Stimulated activated memory B cell treated with anti-CD40 and anti-IgM and Interleukin-4, amounts not matched to agents 10 μg/mL and 1 μg/mL and 100 μg/mL, for 72 hours (primary cell): ENCODE results near the gene EFL1.
"Not testable (repeated sequence)": the region's sequence is repeated elsewhere in the genome, so short reads cannot be mapped to it uniquely, and the experiment has no call there.

Experiments used
- ATAC-seq: fragments of 150-1000 bp; cut with Tn5 transposase; 2 replicates; pipeline ENCODE4 v1.10.0; 2021
- H3K27ac Mint-ChIP-seq: one replicate; pipeline ENCODE4 v1.8.0; 2022; ENCODE audit warnings: mild to moderate bottlenecking, mixed read lengths
- H3K27me3 Mint-ChIP-seq: one replicate; pipeline ENCODE4 v1.8.0; 2022; ENCODE audit warnings: mixed read lengths
- H3K36me3 Mint-ChIP-seq: one replicate; pipeline ENCODE4 v1.8.0; 2022; ENCODE audit warnings: mixed read lengths
- H3K4me1 Mint-ChIP-seq: one replicate; pipeline ENCODE4 v1.8.0; 2022; ENCODE audit warnings: mixed read lengths
- H3K4me3 Mint-ChIP-seq: one replicate; pipeline ENCODE4 v1.8.0; 2022; ENCODE audit warnings: mild to moderate bottlenecking, moderate library complexity, mixed read lengths
- H3K9me3 Mint-ChIP-seq: one replicate; pipeline ENCODE4 v1.8.0; 2022; ENCODE audit warnings: mixed read lengths

EFL1 gene

DNA sequence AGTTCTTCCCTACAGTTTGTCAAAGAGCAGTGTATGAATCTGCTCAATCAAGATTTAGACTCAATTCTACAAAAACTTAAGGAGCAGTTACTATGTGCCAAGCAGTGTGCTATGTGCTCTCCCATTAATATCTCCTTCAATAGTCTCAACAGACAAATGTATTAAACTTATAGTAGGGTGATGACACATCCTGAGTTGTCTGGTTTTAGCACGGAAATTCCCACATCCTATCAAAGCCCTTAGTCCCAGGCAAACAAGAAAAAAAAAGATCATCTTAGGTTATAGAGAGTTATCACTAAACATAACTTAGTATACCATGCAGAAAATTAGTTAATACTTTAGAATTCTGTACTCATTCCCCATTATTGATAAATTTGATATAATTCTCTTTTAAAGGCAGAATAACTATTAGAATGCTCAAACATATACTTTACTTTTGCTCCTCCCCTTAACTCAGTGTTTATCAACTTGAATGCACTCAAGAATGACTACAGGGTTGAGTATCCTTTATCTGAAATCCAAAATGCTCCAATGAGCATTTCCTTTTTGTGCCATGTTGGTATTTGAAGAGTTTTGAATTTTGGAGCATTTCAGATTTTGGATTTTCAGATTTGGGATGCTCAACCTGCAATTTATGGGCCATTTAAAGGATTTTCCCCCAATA is 20.6 kb downstream of the EFL1 start:
- not testable (repeated sequence) for H3K27me3 Mint-ChIP-seq, H3K4me3 Mint-ChIP-seq, H3K9me3 Mint-ChIP-seq, ATAC-seq, H3K27ac Mint-ChIP-seq
- Mint-ChIP-seq H3K4me1 (peaks cover 23% of the 10 kb centered on the region), H3K36me3 (peaks cover 58% of the 10 kb centered on the region)

DNA sequence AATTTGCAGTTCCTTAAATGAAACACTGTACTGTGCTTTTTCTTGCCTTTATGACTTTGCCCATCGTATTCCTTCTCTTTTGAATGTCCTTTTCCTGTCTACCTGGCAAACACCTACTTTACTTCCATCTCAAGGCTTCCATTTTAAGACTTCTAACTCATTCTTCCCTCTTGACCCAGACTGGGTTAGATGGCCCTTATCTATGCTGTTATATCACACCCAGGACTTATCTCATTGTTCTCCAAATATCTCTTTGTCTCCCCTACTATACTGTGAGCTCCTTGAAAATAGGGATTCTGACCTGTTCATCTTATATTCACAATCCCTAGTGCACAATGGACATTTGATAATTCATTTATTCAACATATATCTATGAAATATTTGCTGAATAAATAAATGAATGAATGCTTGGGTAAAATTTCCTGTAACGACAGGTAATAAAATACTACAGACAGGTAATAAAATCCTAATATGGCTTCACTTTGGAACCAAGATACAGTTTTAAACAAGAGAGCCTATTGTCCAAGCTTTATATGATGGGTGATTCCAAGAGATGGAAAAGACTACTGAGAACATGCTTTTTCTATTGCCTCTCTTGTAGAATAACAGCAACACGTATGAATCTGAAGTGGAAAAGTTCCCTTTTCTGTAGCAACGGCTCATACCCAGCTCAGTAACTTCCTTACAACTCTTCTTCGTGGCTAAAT is 22.7 kb downstream of the EFL1 start:
- Mint-ChIP-seq H3K4me1 (peaks cover 13% of the 10 kb centered on the region), H3K27ac (no peak overlapping the region)

DNA sequence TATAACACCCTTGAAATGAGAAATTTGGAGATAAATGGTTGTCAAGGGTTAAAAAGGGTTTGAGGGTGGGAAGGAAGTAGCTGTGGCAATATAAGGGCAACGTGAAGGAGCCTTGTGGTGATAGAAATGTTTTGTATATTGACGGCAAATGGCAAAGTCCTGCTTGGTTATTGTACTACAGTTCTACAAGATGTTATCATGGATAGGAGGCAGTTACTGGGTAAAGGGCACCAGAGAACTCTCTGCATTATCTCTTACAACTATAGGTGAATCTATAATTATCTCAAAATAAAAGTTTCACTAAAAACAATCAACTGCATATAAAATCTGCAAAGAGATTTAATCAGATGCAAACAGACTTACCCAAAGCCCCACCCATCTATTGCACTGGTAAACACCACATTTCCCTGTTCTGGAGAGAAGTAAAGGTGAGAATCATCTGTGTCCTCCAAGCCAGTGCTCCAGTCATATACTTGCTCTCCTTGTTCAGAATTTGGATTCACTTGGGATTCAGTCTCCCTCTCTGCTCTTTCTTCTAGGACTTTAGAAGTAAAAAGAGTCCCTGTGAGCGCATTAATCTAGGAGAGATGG is 24.5 kb downstream of the EFL1 start:
- not testable (repeated sequence) for H3K27ac Mint-ChIP-seq, ATAC-seq, H3K27me3 Mint-ChIP-seq, H3K9me3 Mint-ChIP-seq, H3K4me3 Mint-ChIP-seq
- H3K36me3 Mint-ChIP-seq = peaks cover 63% of the 10 kb centered on the region
- peaks cover 13% of the 10 kb centered on the region for H3K4me1 Mint-ChIP-seq

More for the DNA sequence above, 22.7 kb downstream of the EFL1 start:
- no peaks in the 10 kb centered on the region for H3K27me3 Mint-ChIP-seq
- H3K4me3 Mint-ChIP-seq = no peak overlapping the region
- no peaks in the 10 kb centered on the region for H3K9me3 Mint-ChIP-seq
- H3K36me3 Mint-ChIP-seq = peaks cover 57% of the 10 kb centered on the region
- no peak for ATAC-seq

DNA sequence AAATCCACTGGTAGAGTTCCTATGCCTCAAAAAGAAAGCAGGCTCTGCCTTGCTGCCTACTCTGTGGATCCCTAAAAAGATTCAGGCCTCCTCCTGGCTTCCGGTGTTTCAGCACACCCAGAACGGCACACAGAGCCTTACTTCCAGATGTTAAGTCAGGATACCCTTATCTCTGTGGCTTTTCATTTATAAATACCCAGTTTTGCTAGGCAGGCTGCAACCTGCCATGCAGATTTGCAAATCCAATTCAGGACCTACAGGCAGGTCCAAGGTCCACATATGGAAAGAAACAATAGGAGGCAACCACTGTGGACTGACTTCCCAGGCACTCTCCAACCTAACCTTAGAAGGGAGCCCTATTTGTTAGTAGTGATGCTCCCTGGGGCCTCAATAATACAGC is 30.7 kb downstream of the EFL1 start:
- H3K27me3 Mint-ChIP-seq = no peaks in the 10 kb centered on the region
- no peaks in the 10 kb centered on the region for H3K9me3 Mint-ChIP-seq
- H3K4me1 Mint-ChIP-seq = peaks cover 16% of the 10 kb centered on the region
- no peak overlapping the region for H3K4me3 Mint-ChIP-seq
- no peak for ATAC-seq
- H3K27ac Mint-ChIP-seq = no peak overlapping the region
- H3K36me3 Mint-ChIP-seq = peaks cover 49% of the 10 kb centered on the region

DNA sequence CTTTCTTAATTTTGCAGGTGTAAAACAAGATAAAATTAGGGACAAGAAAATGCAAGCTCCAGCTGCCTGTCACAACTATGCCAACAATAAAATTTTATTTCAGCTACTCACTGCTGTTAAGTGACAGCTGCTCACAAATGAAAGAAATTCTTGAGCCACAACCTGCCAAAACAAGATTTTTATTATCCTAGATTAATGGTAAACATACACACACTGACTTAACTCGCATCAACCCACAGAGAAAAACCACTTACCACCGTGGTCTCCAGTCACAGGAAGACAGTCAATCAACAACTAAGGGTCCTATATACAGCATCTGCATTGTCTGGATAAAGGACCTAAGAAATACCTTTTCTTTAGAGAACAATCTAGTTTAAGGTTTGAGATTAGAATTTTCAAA is 31.3 kb downstream of the EFL1 start:
- no peak for ATAC-seq
- H3K4me3 Mint-ChIP-seq = no peak overlapping the region
- H3K36me3 Mint-ChIP-seq = peaks cover 49% of the 10 kb centered on the region
- peaks cover 16% of the 10 kb centered on the region for H3K4me1 Mint-ChIP-seq
- H3K9me3 Mint-ChIP-seq = no peaks in the 10 kb centered on the region
- H3K27ac Mint-ChIP-seq = no peak overlapping the region
- no peaks in the 10 kb centered on the region for H3K27me3 Mint-ChIP-seq

DNA sequence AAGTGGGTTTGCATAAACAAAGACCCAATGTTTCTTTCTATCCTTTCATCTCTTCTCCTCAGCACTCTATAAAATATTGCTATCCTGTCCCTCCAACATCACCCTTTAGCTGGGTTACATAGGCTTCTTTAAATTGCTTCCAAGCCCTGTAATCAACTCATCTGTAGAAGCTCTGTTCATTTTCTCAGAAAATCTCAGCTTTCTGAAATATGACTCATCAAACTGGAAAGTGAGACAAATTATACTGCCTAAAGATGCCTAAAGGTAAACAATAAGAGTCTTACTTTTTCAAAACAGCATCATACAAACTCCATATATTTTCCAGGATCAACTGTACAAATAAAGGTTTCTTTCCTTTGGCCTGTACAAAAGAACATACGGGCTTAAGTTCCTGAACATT is 33.8 kb downstream of the EFL1 start:
- H3K4me1 Mint-ChIP-seq = peaks cover 10% of the 10 kb centered on the region
- no peak for ATAC-seq
- H3K4me3 Mint-ChIP-seq = no peak overlapping the region
- H3K36me3 Mint-ChIP-seq = peaks cover 55% of the 10 kb centered on the region
- H3K27me3 Mint-ChIP-seq = no peaks in the 10 kb centered on the region
- H3K9me3 Mint-ChIP-seq = no peaks in the 10 kb centered on the region
- no peak overlapping the region for H3K27ac Mint-ChIP-seq

DNA sequence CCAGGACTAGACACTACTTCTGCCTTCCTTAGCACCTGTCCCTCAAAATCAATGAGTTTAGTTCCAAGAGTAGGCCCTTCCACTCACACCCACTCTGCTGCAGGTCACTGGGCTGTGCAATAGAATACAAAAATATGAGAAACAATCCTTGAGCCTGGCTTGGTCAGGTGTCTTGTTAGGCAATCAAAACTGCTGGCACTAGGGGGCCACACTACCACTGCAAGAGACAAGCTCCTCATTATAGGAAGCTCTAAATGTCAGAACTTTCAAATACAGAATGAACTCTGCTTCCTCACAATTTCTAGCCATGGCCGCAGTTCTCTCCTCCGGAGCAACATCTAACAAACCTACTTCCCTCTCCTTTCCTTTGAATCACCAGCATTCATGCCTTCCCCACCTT is 41.0 kb downstream of the EFL1 start:
- ATAC-seq = peak; percentile 67
- H3K4me3 Mint-ChIP-seq, H3K4me1 Mint-ChIP-seq, H3K9me3 Mint-ChIP-seq, H3K27ac Mint-ChIP-seq, H3K27me3 Mint-ChIP-seq: not testable (repeated sequence)
- peaks cover 62% of the 10 kb centered on the region for H3K36me3 Mint-ChIP-seq

DNA sequence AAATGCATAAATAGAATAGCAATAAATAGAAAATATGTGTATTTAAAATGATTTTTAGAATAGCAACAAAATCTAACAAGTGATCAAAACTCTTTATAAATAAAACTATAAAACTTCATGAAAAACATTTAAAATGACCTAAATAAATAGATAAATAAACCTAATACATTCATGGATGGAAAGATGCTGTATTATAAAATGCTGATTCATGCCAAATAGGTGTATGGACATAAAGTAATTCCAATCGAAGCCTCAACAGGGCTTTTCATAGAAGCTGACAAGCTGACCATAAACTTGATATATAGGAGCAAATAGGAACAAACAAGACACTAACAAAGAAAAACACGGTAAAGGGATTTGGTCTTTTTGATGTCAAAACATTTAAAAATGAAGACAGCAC is 46.4 kb downstream of the EFL1 start:
- H3K4me1 Mint-ChIP-seq, H3K27ac Mint-ChIP-seq, H3K27me3 Mint-ChIP-seq, H3K9me3 Mint-ChIP-seq, ATAC-seq, H3K4me3 Mint-ChIP-seq: not testable (repeated sequence)
- peaks cover 71% of the 10 kb centered on the region for H3K36me3 Mint-ChIP-seq

DNA sequence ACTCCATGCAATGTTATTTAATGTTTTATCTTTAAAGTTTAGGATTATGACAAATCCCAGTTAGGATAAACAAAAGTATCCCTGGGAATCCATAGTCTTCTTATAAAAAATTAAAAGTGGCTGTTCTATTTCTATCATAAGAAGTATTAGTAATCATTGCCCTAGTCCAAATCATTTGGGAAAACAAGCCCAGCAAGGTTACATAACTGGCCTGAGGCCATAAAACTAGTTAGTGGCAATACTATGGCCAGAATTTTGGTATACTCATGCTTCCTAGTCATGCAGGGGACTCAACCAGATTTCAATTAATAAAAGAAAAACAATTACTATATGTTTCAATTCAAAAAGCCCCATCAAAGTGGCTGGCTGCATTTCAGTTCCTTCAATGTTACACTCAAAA is 50.3 kb downstream of the EFL1 start:
- H3K27me3 Mint-ChIP-seq, H3K4me3 Mint-ChIP-seq, ATAC-seq, H3K27ac Mint-ChIP-seq, H3K4me1 Mint-ChIP-seq, H3K9me3 Mint-ChIP-seq: not testable (repeated sequence)
- peaks cover 50% of the 10 kb centered on the region for H3K36me3 Mint-ChIP-seq

DNA sequence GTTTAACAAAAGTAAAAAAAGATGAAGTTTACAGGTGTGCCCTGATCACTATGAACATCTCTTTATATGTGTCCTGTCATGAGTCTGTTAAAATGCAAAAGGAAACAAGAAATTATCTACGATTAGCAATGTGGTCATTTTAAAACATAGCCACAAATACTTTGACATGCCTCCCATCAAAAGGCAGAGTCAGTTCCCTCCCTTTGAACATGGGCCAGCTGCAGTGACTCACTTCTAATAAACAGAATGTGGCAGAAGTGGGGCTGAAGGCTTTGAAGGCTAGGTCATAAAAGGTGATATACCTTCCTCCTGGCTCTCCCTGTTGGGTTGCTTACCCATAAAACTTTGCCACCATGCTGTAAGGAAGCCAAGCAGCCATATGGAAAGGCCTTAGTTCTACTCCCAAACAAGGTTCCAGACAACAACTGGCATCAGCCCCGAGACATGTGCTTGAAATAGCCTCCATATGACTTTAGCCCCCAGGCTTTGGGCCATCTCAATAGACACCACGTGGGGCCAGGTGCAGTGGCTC is 52.4 kb downstream of the EFL1 start:
- not testable (repeated sequence) for H3K4me3 Mint-ChIP-seq
- H3K36me3 Mint-ChIP-seq = peaks cover 46% of the 10 kb centered on the region

DNA sequence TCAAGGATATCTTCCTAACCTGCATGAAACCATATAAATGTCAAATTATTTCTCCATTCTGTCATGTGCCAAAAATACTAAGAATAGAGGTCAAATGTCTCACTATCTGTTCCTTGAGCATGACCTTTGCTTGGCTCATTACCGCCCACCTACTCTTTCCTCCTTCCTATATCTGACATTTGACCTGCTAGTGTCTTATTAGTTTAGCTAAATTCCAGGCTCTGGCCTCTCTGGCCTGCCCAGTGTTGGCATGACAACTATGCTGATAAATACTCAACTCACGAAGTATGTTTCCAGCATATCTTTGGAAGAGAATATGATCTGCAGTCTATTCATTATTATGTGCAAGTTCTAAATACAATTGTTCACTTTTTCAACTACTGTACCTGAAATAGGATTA is 58.0 kb downstream of the EFL1 start:
- not testable (repeated sequence) for H3K27me3 Mint-ChIP-seq, H3K9me3 Mint-ChIP-seq
- Mint-ChIP-seq H3K4me1 (peaks cover 15% of the 10 kb centered on the region), H3K36me3 (peaks cover 23% of the 10 kb centered on the region), H3K4me3 (peak overlapping the region; percentile 46), H3K27ac (peak overlapping the region; percentile 57)
- peak; percentile 54 for ATAC-seq

More for the DNA sequence above, 52.4 kb downstream of the EFL1 start:
- not testable (repeated sequence) for H3K27me3 Mint-ChIP-seq, ATAC-seq, H3K27ac Mint-ChIP-seq, H3K4me1 Mint-ChIP-seq, H3K9me3 Mint-ChIP-seq

DNA sequence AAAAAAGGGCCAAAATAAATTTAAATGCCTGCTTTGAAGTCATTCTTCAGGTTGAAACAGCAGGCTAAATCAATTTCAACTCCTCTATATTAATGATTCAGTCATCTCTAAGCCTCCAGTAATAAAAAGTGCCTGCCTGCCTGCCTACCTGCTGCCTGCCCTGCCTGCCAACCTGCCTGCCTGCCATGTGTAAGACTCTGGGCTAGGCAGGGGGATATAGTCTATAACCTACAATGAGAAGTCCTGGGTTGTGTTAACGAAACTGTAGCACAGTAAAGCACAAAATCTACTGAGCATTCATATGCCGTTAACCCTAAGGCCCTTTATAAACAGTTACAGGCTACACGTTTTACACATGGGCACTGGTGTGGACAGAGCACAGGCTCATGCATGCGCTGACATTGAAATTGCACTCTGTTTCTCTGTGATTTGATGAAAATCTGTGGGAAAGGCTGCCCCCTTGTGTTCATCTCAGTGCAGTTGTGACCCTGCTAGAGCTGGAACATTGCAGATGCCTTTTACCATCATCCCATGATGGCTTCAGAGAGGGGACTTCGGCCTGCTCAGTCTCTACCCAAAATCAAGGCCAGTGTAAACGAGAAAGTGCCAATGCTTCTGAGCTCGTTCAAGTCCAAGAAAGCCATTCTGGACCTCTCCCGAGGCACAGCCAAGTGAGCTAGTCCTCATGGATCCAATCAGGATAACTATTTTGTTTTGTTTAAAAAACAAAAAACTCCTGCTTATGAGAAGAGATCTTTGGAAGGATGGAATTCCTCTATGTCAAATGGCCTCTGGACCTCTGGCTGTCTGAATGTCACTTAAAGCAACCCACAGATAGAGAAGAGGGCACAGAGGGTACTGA is 64.6 kb downstream of the EFL1 start:
- ATAC-seq = peak; percentile 81
- H3K36me3 Mint-ChIP-seq = peaks cover 7% of the 10 kb centered on the region
- H3K9me3 Mint-ChIP-seq = no peaks in the 10 kb centered on the region
- H3K4me1 Mint-ChIP-seq = peaks cover 8% of the 10 kb centered on the region
- H3K27ac Mint-ChIP-seq = no peak overlapping the region
- no peak overlapping the region for H3K4me3 Mint-ChIP-seq
- no peaks in the 10 kb centered on the region for H3K27me3 Mint-ChIP-seq

DNA sequence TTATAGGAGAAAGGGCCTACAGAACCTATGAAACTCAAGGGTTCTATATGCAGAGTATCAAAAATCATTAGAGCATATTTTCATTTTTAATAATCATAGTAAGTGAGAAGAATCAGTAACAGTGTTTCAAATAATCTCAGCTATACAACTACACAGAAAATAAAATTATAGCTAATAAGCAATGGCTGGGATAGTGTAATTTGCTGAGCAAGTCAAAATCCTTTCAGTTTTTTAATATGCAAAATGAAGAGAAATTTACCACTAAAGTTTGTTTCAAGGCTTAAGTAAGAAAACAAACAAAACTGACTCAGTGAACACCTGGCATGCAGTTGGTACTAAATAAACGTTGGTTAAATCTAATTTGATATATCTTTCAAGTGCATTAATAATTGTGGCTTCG is 66.2 kb downstream of the EFL1 start:
- Mint-ChIP-seq H3K27me3 (no peaks in the 10 kb centered on the region), H3K27ac (no peak overlapping the region), H3K4me3 (no peak overlapping the region), H3K4me1 (peaks cover 8% of the 10 kb centered on the region), H3K36me3 (peaks cover 11% of the 10 kb centered on the region), H3K9me3 (no peaks in the 10 kb centered on the region)
- ATAC-seq = no peak

DNA sequence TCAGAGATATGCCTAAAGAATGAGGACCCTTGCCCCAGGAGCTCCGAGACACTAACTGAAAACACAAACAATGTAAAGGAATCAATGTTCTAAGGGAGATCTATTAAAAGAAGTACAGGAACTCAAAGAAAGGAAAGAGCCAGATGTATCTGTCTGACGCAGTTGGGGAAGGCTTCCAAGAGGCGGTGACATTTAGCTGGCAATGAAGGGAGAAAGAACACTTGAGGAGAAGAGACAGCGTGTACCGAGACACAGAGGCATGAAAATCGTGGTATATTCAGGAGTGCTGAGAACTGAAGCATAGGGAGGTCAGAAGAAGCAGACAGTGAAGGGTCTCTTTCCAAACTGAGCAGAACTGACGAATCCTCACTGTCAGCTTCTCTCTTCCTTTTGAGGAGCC is 66.7 kb downstream of the EFL1 start:
- not testable (repeated sequence) for ATAC-seq, H3K9me3 Mint-ChIP-seq, H3K27me3 Mint-ChIP-seq, H3K4me1 Mint-ChIP-seq, H3K27ac Mint-ChIP-seq, H3K4me3 Mint-ChIP-seq
- H3K36me3 Mint-ChIP-seq = peaks cover 11% of the 10 kb centered on the region

DNA sequence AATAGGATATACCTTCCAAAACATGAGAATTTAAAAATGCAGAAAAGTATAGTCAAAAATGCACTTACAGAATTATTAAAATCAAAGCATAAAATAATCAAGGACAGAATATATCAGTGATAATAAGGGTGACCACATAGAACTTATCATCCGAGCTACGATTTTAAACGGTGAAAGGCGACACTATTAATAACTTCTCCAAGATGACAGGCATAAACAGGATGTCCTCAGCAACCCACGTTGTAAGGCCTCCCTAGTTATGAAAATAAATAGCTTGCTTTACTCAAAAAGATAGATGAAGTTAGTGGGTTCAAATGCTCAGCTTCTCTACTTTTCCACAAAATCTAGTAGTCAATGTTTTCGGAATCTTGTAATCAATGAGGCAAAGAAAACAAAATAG is 68.0 kb downstream of the EFL1 start:
- H3K27me3 Mint-ChIP-seq, H3K27ac Mint-ChIP-seq, H3K4me1 Mint-ChIP-seq, ATAC-seq, H3K4me3 Mint-ChIP-seq, H3K9me3 Mint-ChIP-seq: not testable (repeated sequence)
- peaks cover 21% of the 10 kb centered on the region for H3K36me3 Mint-ChIP-seq
